ENCODE measurements around the gene RBBP6. TPM values are rescaled to one million over a fixed set of nuclear protein-coding genes. Genes with fewer than 3 reads are reported as not detected.

RBBP6 gene
- total RNA-seq, 1 donor from 2014 or later: 42.1 TPM

DNA sequence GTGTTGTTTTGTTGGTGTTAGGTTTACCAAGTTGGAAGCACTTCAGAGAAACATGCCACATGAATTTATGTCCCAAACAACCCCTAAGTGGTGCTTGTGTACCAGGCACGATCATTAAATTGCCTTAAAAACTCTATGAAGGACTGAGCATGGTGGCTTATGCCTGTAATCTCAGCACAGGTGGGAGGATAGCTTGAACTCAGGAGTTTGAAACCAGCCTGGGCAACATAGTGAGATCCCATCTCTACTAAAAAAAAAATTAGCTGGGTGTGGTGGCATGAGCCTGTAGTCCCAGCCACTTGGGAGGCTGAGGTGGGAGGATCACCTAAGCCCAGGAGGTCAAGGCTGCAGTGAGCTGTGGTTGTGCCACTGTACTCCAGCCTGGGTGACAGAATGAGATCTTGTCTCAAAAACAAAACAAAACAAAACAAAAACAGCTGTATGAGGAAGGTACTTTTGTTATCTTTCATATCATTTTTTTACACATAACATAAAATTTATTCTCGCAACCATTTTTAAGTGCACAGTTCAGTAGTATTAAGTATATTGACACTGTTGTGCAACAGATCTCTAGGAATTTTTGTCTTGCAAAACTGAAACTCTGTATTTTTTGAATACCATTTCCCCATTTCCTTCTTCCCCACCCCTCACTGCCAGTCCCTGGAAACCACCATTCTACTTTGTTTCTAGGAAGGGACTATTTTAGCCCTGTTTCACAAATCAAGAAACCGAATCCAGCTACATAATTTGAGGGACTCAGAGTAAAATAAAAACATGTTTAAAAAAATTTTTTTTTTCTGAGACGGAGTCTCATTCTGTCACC, 14.3 kb upstream of the RBBP6 start:
- ATAC-seq (peak; percentile 71), DNase-seq (no peak)
- Histone ChIP-seq H3K27me3 (ENCODE audit: low read depth) (no peaks in the 10 kb centered on the region), H3K4me3 (no peak overlapping the region), H3K27ac (no peak overlapping the region), H3K9me3 (no peaks in the 10 kb centered on the region), H3K36me3 (no peaks in the 10 kb centered on the region), H3K4me1 (peaks cover 7% of the 10 kb centered on the region)
- TF ChIP-seq, protein P1, sequence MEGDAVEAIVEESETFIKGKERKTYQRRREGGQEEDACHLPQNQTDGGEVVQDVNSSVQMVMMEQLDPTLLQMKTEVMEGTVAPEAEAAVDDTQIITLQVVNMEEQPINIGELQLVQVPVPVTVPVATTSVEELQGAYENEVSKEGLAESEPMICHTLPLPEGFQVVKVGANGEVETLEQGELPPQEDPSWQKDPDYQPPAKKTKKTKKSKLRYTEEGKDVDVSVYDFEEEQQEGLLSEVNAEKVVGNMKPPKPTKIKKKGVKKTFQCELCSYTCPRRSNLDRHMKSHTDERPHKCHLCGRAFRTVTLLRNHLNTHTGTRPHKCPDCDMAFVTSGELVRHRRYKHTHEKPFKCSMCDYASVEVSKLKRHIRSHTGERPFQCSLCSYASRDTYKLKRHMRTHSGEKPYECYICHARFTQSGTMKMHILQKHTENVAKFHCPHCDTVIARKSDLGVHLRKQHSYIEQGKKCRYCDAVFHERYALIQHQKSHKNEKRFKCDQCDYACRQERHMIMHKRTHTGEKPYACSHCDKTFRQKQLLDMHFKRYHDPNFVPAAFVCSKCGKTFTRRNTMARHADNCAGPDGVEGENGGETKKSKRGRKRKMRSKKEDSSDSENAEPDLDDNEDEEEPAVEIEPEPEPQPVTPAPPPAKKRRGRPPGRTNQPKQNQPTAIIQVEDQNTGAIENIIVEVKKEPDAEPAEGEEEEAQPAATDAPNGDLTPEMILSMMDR (IDR thresholded peaks at IDR 0.05): no peak
- intact Hi-C loops (cut with DNase I): no loop called here

DNA sequence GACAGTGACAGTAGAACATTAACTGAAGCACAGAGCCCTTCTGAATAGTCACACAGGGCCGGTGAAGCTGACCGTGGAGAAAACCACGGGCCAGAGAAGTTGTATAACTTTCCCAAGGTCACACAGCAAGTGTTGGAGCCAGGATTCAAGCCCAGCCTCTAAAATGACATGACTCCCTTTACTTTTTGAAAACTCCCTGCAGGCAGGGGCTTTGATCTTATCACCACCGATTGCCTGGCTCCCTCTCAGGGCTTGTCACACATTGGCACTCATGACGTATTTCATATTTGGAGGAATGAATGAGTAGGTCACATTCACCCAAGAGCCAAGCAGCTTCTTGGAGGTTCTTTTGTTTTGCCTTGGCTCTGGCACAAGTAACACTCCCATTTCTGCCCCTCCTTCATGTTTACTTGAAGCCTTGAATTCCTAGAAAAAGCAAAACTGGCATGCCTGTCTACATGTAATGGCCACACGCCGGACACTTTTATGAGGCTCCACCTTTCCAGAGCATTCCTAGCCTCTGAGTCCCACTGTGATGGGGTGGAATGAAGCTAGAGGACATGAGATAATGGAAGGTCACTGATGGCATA, 13.3 kb upstream of the RBBP6 start:
- no peak for DNase-seq
- ATAC-seq: peak; percentile 88 to 93
- Histone ChIP-seq H3K36me3 (no peaks in the 10 kb centered on the region), H3K27ac (no peak overlapping the region), H3K27me3 (ENCODE audit: low read depth) (no peaks in the 10 kb centered on the region), H3K9me3 (no peaks in the 10 kb centered on the region), H3K4me1 (peaks cover 7% of the 10 kb centered on the region), H3K4me3 (no peak overlapping the region)
- TF ChIP-seq, protein P1 (IDR thresholded peaks at IDR 0.05): no peak
- intact Hi-C loops (cut with DNase I): no loop called here

DNA sequence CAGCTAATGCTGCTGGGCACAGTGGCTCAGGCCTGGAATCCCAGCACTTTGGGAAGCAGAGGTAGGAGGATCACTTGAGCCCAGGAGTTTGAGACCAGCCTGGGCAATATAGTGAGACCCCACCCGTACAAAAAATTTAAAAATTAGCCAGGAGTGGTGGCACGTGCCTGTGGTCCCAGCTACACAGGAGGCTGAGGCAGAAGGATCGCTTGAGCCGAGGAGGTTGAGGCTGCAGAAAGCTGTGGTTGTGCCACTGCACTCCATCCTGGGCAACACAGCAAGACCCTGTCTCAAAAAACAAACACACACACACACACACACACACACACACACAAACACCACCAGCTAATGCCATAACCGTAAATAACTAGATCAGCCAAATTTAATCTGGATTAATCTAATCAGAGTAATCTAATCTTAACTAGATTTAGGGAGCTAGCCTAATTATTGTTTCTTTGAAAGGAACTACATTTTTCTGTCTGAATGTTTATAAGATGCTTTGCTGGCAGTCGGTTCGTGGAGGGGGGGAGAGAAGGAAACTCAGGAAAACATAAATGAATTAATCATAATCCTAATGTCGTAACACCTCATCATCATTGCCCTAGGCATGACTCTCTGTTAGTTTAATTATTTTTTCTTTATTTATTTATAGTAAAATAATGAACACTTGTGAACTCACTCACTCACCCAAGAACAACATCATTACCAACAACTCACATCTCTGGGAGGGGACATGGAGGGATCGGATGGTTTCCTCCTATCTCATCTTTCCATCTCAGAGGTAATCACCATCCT, 12.5 kb upstream of the RBBP6 start:
- Histone ChIP-seq H3K36me3 (no peaks in the 10 kb centered on the region), H3K4me3 (no peak overlapping the region), H3K9me3 (no peaks in the 10 kb centered on the region), H3K27me3 (ENCODE audit: low read depth) (no peaks in the 10 kb centered on the region), H3K4me1 (peaks cover 7% of the 10 kb centered on the region), H3K27ac (no peak overlapping the region)
- no peak for DNase-seq
- intact Hi-C loops (cut with DNase I): no loop called here
- ATAC-seq: no peak
- TF ChIP-seq, protein P1 (IDR thresholded peaks at IDR 0.05): no peak

DNA sequence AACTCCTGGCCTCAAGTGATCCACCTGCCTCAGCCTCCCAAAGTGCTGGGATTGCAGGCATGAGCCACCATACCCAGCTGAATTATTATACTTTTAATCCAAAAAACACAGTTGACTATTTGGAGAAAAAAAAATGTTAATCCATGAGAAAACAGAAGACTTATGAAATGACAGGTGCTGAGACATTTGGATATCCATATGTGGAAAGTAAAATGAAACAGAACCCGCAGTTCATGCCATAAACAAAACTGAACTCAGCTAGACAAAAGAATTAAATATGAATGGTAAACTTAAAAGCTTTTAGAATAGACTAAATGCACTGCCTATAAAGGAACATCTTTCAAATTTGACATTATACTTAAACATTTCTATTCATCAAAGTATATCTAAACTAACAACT, 8.2 kb upstream of the RBBP6 start:
- TF ChIP-seq, protein P1 (IDR thresholded peaks at IDR 0.05): no peak
- ATAC-seq: no peak
- Histone ChIP-seq H3K27ac (no peak overlapping the region), H3K27me3 (ENCODE audit: low read depth) (no peaks in the 10 kb centered on the region), H3K4me3 (no peak overlapping the region), H3K4me1 (no peaks in the 10 kb centered on the region), H3K36me3 (no peaks in the 10 kb centered on the region), H3K9me3 (no peaks in the 10 kb centered on the region)
- intact Hi-C loops (cut with DNase I): no loop called here
- no peak for DNase-seq

DNA sequence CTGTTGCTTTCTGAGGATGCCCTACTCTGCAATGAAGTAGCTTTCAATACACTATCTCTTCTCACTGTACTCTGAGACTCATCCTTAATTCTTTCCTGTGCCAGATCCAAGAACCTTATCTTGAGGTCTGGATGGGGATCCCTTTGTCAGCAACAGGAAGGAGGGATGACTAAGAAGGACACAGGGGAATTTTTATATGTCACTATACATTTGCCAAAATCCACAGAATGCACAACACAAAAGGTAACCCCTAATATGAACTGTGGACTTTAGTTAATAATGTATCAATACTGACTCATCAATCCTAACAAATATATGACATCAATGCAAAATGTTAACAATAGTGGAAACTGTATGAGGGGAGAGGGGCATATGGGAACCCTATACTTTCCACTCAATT, 4.7 kb upstream of the RBBP6 start:
- intact Hi-C loops (cut with DNase I): no loop called here
- Histone ChIP-seq H3K27ac (no peak overlapping the region), H3K36me3 (no peaks in the 10 kb centered on the region), H3K4me1 (peaks cover 7% of the 10 kb centered on the region), H3K27me3 (ENCODE audit: low read depth) (no peaks in the 10 kb centered on the region), H3K4me3 (no peak overlapping the region), H3K9me3 (no peaks in the 10 kb centered on the region)
- TF ChIP-seq, protein P1 (IDR thresholded peaks at IDR 0.05): no peak
- ATAC-seq: no peak
- no peak for DNase-seq
